Neutrophil (primary cell): ENCODE results near the gene ATP5ME.

Experiments
- H3K27ac ChIP-seq: fragments of 200-600 bp; sonication (generic); 2 replicates; pipeline ENCODE4 v1.5.1; 2016; ENCODE audit warnings: mild to moderate bottlenecking, moderate library complexity
- H3K27me3 ChIP-seq: fragments of 200-600 bp; sonication (generic); 2 replicates; pipeline ENCODE4 v1.6.0; 2016; ENCODE audit warnings: mild to moderate bottlenecking
- H3K36me3 ChIP-seq: fragments of 200-600 bp; sonication (generic); 2 replicates; pipeline ENCODE4 v1.5.1; 2017
- H3K4me1 ChIP-seq, 2 experiments: fragments of 200-600 bp in 1 of 2; sonication (generic) in 1 of 2; 1 replicate in 1 of 2; 2 replicates in 1 of 2; pipeline versions ENCODE4 v1.5.1 to v1.6.1; 2013 to 2016; ENCODE audit warnings: low read depth in 1 of 2, low read length in 1 of 2, mild to moderate bottlenecking in 1 of 2, moderate library complexity in 1 of 2; ENCODE audit not compliant: control insufficient read depth in 1 of 2, insufficient read depth in 1 of 2
- H3K4me3 ChIP-seq, 2 experiments: fragments of 200-600 bp in 1 of 2; sonication (generic) in 1 of 2; 1 replicate in 1 of 2; 2 replicates in 1 of 2; pipeline ENCODE4 v1.5.1; 2013 to 2016; ENCODE audit warnings: low read depth in 1 of 2, low read length in 1 of 2, mild to moderate bottlenecking in 1 of 2, moderate library complexity in 1 of 2
- H3K9me3 ChIP-seq: fragments of 200-600 bp; sonication (generic); 2 replicates; pipeline ENCODE4 v1.5.1; 2016
- CTCF ChIP-seq: fragments of 200-600 bp; sonication (generic); IDR thresholded peaks from 2 replicates; pipeline ENCODE4 v1.5.1; 2016; ENCODE audit warnings: antibody characterized with exemption

The ATP5ME gene

GRCh38 chr4:683982-684622, 10.0 kb upstream of the ATP5ME start:
- peaks cover 20% of the 10 kb centered on the region for H3K27me3 ChIP-seq
- H3K4me3 ChIP-seq, result no peak overlapping the region
- H3K4me1 ChIP-seq, result peaks cover 38 to 65% of the 10 kb centered on the region in 2 experiments
- no peaks in the 10 kb centered on the region for H3K9me3 ChIP-seq
- H3K36me3 ChIP-seq, result no peaks in the 10 kb centered on the region
- TF ChIP-seq CTCF, result peak; percentile 71
- no peak overlapping the region for H3K27ac ChIP-seq

- TF ChIP-seq CTCF, result no peak
- no peaks in the 10 kb centered on the region for H3K36me3 ChIP-seq
- H3K4me1 ChIP-seq, result peaks cover 31 to 57% of the 10 kb centered on the region in 2 experiments
- peaks cover 23% of the 10 kb centered on the region for H3K27me3 ChIP-seq
- no peaks in the 10 kb centered on the region for H3K9me3 ChIP-seq
- H3K4me3 ChIP-seq, result no peak overlapping the region
- no peak overlapping the region for H3K27ac ChIP-seq
These were observed 9.3 kb upstream of the ATP5ME start for GRCh38 chr4:683247-683897.

- no peak overlapping the region for H3K4me3 ChIP-seq
- H3K36me3 ChIP-seq, result no peaks in the 10 kb centered on the region
- H3K27me3 ChIP-seq, result peaks cover 23% of the 10 kb centered on the region
- peaks cover 24 to 50% of the 10 kb centered on the region in 2 experiments for H3K4me1 ChIP-seq
- H3K9me3 ChIP-seq, result no peaks in the 10 kb centered on the region
- no peak overlapping the region for H3K27ac ChIP-seq
- TF ChIP-seq CTCF, result no peak
These were observed 8.6 kb upstream of the ATP5ME start for GRCh38 chr4:682490-683172.

GRCh38 chr4:681736-682451, 7.8 kb upstream of the ATP5ME start:
- Histone ChIP-seq H3K27ac (no peak overlapping the region), H3K4me1 (peaks cover 16 to 42% of the 10 kb centered on the region in 2 experiments), H3K27me3 (peaks cover 23% of the 10 kb centered on the region), H3K9me3 (no peaks in the 10 kb centered on the region), H3K4me3 (no peak overlapping the region), H3K36me3 (no peaks in the 10 kb centered on the region)
- TF ChIP-seq CTCF, result no peak

GRCh38 chr4:680928-681645, 7.0 kb upstream of the ATP5ME start:
- Histone ChIP-seq H3K4me1 (peaks cover 11 to 35% of the 10 kb centered on the region in 2 experiments), H3K27me3 (peaks cover 23% of the 10 kb centered on the region), H3K27ac (no peak overlapping the region), H3K9me3 (no peaks in the 10 kb centered on the region), H3K36me3 (no peaks in the 10 kb centered on the region), H3K4me3 (peak overlapping the region; percentile 40 to 59)
- TF ChIP-seq CTCF, result no peak
